ENCODE measurements around the gene MRGPRG. TPM values are rescaled to one million over a fixed set of nuclear protein-coding genes. Genes with fewer than 3 reads are reported as not detected.
"Not testable (repeated sequence)": the region's sequence is repeated elsewhere in the genome, so short reads cannot be mapped to it uniquely, and the experiment has no call there.

MRGPRG gene, protein sequence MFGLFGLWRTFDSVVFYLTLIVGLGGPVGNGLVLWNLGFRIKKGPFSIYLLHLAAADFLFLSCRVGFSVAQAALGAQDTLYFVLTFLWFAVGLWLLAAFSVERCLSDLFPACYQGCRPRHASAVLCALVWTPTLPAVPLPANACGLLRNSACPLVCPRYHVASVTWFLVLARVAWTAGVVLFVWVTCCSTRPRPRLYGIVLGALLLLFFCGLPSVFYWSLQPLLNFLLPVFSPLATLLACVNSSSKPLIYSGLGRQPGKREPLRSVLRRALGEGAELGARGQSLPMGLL
- total RNA-seq = not detected

- TF ChIP-seq POLR2A (IDR thresholded peaks at IDR 0.05) (no peak), CTCF (IDR thresholded peaks at IDR 0.05) (no peak)
- no peaks in the 10 kb centered on the region for H3K36me3 ChIP-seq
- no peaks in the 10 kb centered on the region for H3K9me3 ChIP-seq
- 74% methylated on average over 9 of the region's 35 CpGs; no CpG with 5 or more reads in 1 of the 2 donors for WGBS, 2 donors
- no peak within 1 kb of the TSS for H3K27ac ChIP-seq
- H3K27me3 ChIP-seq = peaks cover 0 to 87% (median 3%) of the 10 kb centered on the region in 4 donors
- no peak within 1 kb of the TSS for H3K4me3 ChIP-seq
- intact Hi-C loops (cut with DNase I) = no loop called here
- DNase-seq = no peak
- H3K4me1 ChIP-seq = peaks cover 0 to 14% (median 0%) of the 10 kb centered on the region in 3 donors
Measured at GRCh38 chr11:3218483-3219280, at the start of gene MRGPRG. Gene MRGPRG, minus strand, starts transcription at chr11:3218813. Its CDS starts 0 bp downstream, at chr11:3218813.

DNA sequence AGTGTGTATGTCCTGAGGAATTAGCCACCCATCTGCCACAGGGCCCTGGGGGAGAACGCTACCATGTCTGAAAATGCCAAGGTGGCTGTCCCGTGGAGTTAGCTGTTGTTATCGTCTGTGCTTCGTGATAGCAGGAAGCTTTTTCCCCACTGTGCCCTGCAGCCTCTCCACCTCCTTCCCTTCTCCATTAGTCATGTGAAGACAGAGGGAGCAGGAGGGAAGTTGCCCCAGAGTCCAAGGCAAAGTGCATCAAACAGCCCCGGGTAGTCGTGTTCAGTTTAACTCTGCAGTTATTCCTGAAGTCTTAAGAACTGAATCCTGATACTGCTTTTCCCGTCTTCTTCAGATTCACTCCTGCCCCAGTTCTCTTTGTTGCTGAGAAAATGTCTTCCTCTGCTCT, 43.9 kb upstream of the MRGPRG start:
- H3K4me3 ChIP-seq; H3K27me3 ChIP-seq; H3K4me1 ChIP-seq; DNase-seq; intact Hi-C loops (cut with DNase I); H3K36me3 ChIP-seq; H3K9me3 ChIP-seq; H3K27ac ChIP-seq: not testable (repeated sequence)
- 45 to 60% methylated on average over 2 to 5 of the region's 7 CpGs for WGBS, 2 donors

- intact Hi-C loops (cut with DNase I) = not testable (repeated sequence)
Measured at GRCh38 chr11:3261831-3262230, 43.2 kb upstream of the MRGPRG start.

GRCh38 chr11:3257509-3257908, 38.9 kb upstream of the MRGPRG start:
- H3K27me3 ChIP-seq; H3K4me3 ChIP-seq; H3K36me3 ChIP-seq; H3K27ac ChIP-seq; intact Hi-C loops (cut with DNase I); DNase-seq; H3K9me3 ChIP-seq; H3K4me1 ChIP-seq: not testable (repeated sequence)
- 88 to 100% methylated on average over 1 of the region's 1 CpG for WGBS, 2 donors

More at GRCh38 chr11:3261831-3262230, 43.2 kb upstream of the MRGPRG start:
- H3K36me3 ChIP-seq, DNase-seq, H3K9me3 ChIP-seq, H3K4me1 ChIP-seq, H3K4me3 ChIP-seq, H3K27ac ChIP-seq, H3K27me3 ChIP-seq: not testable (repeated sequence)
- 73% methylated on average over 4 to 6 of the region's 8 CpGs for WGBS, 2 donors

GRCh38 chr11:3255241-3255640, 36.6 kb upstream of the MRGPRG start:
- H3K4me3 ChIP-seq; H3K4me1 ChIP-seq; DNase-seq; H3K27me3 ChIP-seq; H3K27ac ChIP-seq; H3K36me3 ChIP-seq; intact Hi-C loops (cut with DNase I); H3K9me3 ChIP-seq: not testable (repeated sequence)
- 100% methylated on average over 1 of the region's 12 CpGs; no CpG with 5 or more reads in 1 of the 2 donors for WGBS, 2 donors

DNA sequence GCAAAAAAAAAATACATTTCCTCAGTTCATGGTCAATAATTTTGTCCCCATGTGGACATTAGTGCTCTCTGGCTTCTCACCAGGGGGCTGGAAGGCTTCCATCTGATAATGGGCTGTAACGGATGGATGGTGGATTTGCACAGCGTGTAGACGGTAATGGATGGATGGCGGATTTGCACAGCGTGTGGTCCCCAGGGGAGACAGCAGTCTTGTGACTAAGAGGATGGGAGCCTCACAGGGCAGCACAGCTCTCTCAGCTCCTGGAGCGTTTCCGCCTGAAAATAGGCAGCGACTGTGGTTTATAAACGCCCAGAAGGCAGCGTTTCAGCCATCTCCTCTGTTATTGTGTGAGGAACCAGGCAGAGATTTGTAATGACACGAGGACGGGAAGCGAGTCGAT, 36.2 kb upstream of the MRGPRG start:
- intact Hi-C loops (cut with DNase I); H3K9me3 ChIP-seq: not testable (repeated sequence)

DNA sequence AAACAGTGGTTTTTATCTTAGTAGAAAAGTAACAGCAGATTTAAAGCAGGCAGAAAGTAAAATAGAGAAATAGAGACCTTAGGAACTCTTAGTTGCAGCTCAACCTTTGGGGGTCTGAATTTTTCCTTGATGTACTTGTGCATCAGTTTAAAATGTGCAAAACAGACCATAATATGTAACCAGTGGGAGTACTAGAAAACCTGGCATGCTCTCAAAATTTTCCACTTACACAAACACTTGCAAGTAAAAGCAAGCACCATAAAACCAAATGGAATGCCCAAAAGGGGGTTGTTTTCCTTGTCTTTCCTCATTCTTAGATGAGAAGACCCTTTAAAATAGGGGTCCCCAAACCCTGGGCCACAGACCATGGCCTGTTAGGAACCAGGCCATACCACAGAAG, 26.5 kb upstream of the MRGPRG start:
- TF ChIP-seq POLR2A (IDR thresholded peaks at IDR 0.05) (no peak), CTCF (IDR thresholded peaks at IDR 0.05) (no peak)
- intact Hi-C loops (cut with DNase I) = no loop called here
- no peaks in the 10 kb centered on the region for H3K9me3 ChIP-seq
- DNase-seq = no peak
- peaks cover 0 to 18% (median 0%) of the 10 kb centered on the region in 4 donors for H3K27me3 ChIP-seq
- no peak overlapping the region for H3K4me3 ChIP-seq
- H3K4me1 ChIP-seq = no peaks in the 10 kb centered on the region
- H3K27ac ChIP-seq = no peak overlapping the region
- H3K36me3 ChIP-seq = no peaks in the 10 kb centered on the region

More for the DNA sequence above, 36.2 kb upstream of the MRGPRG start:
- not testable (repeated sequence) for H3K36me3 ChIP-seq, DNase-seq, H3K27ac ChIP-seq, H3K4me3 ChIP-seq, H3K27me3 ChIP-seq, H3K4me1 ChIP-seq
- WGBS, 2 donors = no CpG with 5 or more reads among the region's 14 CpGs
